Neural crest cell (in vitro differentiated cells): ENCODE results near the gene APCDD1L. TPM values are rescaled to one million over a fixed set of nuclear protein-coding genes. Genes with fewer than 3 reads are reported as not detected.
A peak's percentile ranks its signal among the peaks of the same experiment; 100 is the strongest.

Experiments
- DNase-seq: peaks from one replicate; pipeline ENCODE4 v3.0.0; 2021; ENCODE audit warnings: low read depth, mixed read lengths, low spot score
- H3K27ac Mint-ChIP-seq: one replicate; pipeline ENCODE4 v1.8.0; 2021; ENCODE audit warnings: mild to moderate bottlenecking, mixed read lengths; ENCODE audit not compliant: unreplicated experiment
- H3K27me3 Mint-ChIP-seq: 2 replicates; pipeline ENCODE4 v1.8.0; 2021; ENCODE audit warnings: low read depth, mild to moderate bottlenecking, mixed read lengths
- H3K36me3 Mint-ChIP-seq: 2 replicates; pipeline ENCODE4 v1.8.0; 2021; ENCODE audit warnings: low read depth, mild to moderate bottlenecking, mixed read lengths
- H3K4me1 Mint-ChIP-seq: 2 replicates; pipeline ENCODE4 v1.8.0; 2021; ENCODE audit warnings: mixed read lengths
- H3K4me3 Mint-ChIP-seq: one replicate; pipeline ENCODE4 v1.8.0; 2021; ENCODE audit warnings: mild to moderate bottlenecking, mixed read lengths
- H3K9me3 Mint-ChIP-seq: 2 replicates; pipeline ENCODE4 v1.8.0; 2021; ENCODE audit warnings: mixed read lengths
- long read RNA-seq: library from polyadenylated mRNA; unstranded; transcript quantifications from one replicate; pipeline ENCODE4 v2.0.0, GENCODE V29; 2020
- total RNA-seq: library from RNA; stranded (reverse); gene quantifications from 2 replicates; pipeline ENCODE4 v1.2.1, GENCODE V29; 2021
- TF ChIP-seq, protein P1 (sequence below): fragments of 200-600 bp; sonication (generic); conservative IDR thresholded peaks from 2 replicates; pipeline ENCODE4 v1.5.0; 2021; ENCODE audit warnings: antibody characterized with exemption, mild to moderate bottlenecking

Gene APCDD1L
- not detected in 2 replicates for total RNA-seq
- long read RNA-seq = 0 reads

DNA sequence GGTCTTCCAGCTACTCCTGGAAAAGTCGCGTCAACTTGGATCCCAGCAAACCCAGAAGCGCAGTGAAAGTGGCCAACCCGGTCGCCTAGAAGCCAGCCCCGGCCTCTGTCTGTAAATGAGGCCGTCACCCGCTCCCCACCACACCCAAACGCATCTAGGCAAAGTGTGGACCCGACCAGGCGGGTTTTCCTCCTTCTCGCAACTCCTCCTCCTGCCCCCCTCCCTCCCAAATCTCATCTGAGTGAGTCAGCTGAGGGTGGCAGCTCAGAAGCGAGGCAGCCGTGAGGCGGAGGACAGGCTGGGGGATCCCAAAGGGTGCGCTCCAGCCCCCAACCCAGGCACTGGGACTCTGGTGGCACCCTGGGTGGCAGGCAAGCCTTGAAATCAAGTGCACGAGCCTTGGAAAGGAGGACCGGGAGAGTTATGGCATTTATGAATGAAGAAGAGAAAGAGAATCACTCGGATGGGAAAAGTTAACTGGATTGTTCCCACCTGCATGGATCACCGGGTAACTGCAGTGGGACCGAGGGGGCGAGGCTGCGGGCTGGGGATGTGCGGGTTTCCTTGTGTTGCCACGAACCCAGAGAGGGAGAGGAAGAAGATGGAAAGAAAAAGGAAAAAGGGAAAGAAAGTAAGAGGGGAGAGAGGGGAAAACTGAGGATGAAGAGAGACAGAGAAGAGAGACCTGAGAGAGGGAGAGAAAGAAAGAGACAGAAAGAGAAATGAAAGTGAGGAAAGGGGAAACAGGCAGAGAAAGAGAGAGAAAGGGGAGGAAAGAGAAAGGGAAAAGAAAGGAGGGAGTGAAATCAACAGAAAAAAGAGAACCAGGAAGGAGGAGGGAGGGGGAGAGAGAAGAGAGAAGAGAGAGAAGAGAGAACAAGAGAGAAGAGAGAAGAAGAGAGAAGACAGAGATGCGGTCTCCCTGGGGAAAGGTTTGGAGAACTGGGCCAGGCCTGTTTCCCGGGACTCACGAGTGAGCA lies at the start of gene APCDD1L:
Gene APCDD1L (minus strand): TSS at position 167 of the 980 bp plus-strand sequence. CDS start 692 bp downstream, outside the sequence.
- TF ChIP-seq, protein P1, sequence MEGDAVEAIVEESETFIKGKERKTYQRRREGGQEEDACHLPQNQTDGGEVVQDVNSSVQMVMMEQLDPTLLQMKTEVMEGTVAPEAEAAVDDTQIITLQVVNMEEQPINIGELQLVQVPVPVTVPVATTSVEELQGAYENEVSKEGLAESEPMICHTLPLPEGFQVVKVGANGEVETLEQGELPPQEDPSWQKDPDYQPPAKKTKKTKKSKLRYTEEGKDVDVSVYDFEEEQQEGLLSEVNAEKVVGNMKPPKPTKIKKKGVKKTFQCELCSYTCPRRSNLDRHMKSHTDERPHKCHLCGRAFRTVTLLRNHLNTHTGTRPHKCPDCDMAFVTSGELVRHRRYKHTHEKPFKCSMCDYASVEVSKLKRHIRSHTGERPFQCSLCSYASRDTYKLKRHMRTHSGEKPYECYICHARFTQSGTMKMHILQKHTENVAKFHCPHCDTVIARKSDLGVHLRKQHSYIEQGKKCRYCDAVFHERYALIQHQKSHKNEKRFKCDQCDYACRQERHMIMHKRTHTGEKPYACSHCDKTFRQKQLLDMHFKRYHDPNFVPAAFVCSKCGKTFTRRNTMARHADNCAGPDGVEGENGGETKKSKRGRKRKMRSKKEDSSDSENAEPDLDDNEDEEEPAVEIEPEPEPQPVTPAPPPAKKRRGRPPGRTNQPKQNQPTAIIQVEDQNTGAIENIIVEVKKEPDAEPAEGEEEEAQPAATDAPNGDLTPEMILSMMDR = no peak
- no peaks in the 10 kb centered on the region for H3K4me1 Mint-ChIP-seq
- H3K9me3 Mint-ChIP-seq = no peaks in the 10 kb centered on the region
- no peak within 1 kb of the TSS for H3K27ac Mint-ChIP-seq
- H3K4me3 Mint-ChIP-seq = no peak within 1 kb of the TSS
- H3K27me3 Mint-ChIP-seq = peaks cover 87% of the 10 kb centered on the region
- peaks cover 3% of the 10 kb centered on the region for H3K36me3 Mint-ChIP-seq
- no peak for DNase-seq

DNA sequence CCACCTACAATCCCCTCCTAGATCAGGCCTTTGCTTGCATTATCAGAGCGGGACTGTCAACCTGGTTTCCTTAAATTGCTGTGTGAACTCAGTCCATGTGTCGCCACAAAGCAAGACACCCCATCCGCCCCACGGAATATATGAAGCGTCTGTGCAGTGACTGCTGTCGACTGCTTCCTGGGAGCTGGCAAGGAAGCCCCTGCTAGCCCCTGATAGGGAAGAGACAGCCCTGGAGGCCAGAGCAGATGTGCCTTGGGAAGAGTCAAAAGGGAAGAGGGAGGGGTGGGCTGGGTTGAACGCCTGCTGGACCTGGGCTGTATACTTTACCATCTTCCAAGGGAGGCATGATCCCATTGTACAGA lies 44.1 kb upstream of the APCDD1L start:
- TF ChIP-seq, protein P1 = no peak
- Mint-ChIP-seq H3K27me3 (peaks cover 4% of the 10 kb centered on the region), H3K4me3 (no peak overlapping the region), H3K9me3 (peaks cover 3% of the 10 kb centered on the region), H3K4me1 (no peaks in the 10 kb centered on the region), H3K36me3 (peaks cover under 1% of the 10 kb centered on the region), H3K27ac (no peak overlapping the region)
- no peak for DNase-seq

DNA sequence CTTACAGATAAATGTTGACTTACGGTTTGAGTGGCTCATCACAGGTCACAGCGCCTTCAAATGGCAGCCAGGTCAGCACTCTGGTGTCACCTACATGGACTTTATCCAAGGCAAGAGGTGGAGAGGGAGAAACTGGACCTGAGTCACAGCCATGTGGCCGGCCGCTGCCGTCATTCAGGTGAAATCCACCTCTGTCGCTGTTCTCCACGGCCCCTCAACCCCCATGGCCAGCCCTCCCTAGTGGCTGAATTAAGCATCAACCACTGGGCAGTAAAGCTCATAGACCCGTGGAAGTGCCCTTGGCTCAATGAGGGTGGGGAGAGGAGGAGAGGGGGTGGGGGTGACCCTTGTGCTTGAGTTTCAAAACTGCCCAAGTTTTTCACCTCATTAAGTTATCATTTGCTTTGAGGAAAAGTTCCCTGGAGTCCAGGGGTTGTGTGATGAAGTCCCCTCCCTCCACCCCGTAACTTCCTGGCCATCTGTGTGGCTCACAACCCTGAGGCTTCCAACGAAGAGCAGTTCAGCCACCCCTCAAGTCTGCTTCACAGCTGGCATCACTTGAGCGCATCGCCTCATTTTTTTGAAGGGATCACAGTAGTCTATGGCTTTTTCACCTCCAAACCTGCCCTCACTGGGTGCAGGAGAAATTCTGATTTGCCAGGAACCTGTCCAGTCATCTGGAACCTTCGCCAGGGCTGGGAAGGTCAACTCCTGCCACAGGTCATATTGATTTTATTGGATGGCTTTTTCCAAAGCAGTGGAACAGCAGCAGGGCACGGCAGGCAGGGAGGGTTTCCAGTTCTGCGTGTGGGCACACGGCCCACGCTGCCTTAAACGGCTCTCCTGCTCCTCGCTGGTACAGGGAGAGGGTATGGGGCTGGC lies 43.5 kb upstream of the APCDD1L start:
- no peak for DNase-seq
- Mint-ChIP-seq H3K27ac (no peak overlapping the region), H3K4me3 (no peak overlapping the region), H3K9me3 (peaks cover 2% of the 10 kb centered on the region), H3K4me1 (no peaks in the 10 kb centered on the region), H3K27me3 (peaks cover 4% of the 10 kb centered on the region), H3K36me3 (no peaks in the 10 kb centered on the region)
- TF ChIP-seq, protein P1 = no peak

DNA sequence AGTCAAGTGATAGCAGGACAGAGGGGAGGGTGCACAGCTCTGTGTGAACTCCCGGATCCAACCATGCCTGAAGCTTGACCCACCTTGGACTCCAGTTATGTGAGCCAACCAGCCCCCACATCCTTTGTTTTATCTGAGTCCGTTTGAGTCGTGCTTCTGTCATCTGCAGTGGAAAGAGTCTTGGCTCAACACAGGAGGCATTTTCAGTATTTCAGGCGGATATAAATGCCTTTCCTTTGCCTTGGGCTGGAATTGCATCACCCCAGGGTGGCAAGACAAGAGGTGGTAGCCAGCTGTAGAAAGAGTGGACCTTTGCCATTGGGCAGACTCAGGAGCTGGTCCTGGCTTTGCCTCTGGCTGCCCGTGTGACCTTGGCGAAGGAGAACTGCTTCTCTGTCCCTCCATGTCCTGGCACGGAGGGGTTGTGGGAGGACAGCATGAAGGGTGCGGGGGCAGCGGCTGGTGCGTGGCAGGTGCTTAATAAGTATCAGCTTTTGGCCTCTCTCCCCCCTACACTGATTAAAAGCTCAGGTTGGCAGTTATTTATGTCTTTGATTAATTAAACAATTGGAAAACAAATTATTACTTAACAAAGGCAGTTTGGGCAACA lies 42.6 kb upstream of the APCDD1L start:
- no peaks in the 10 kb centered on the region for H3K9me3 Mint-ChIP-seq
- peak overlapping the region; percentile 70 for H3K27ac Mint-ChIP-seq
- TF ChIP-seq, protein P1 = no peak
- no peak for DNase-seq
- no peaks in the 10 kb centered on the region for H3K4me1 Mint-ChIP-seq
- peaks cover 8% of the 10 kb centered on the region for H3K27me3 Mint-ChIP-seq
- no peaks in the 10 kb centered on the region for H3K36me3 Mint-ChIP-seq
- H3K4me3 Mint-ChIP-seq = no peak overlapping the region

DNA sequence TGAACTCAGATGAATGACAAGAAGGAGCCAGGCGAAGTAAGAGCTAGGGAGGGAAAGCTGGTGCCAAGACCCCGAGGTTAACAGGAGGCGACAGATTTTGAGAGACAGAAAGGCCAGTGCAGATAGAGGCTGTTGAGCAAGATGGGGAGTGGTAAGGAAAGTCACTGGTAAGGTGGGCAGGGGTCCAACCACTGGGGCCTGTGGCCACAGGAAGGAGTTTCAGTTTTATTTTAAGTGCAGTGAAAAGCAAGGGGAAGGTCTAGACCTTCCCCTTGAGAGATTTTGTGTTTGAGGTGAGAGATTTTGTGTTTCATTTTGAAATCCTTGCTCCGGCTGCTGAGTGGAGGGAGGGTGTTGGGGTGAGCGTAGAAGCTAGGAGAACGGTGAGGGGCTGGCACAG lies 41.8 kb upstream of the APCDD1L start:
- DNase-seq = no peak
- TF ChIP-seq, protein P1 = no peak
- peaks cover 8% of the 10 kb centered on the region for H3K27me3 Mint-ChIP-seq
- no peak overlapping the region for H3K27ac Mint-ChIP-seq
- H3K9me3 Mint-ChIP-seq = no peaks in the 10 kb centered on the region
- no peak overlapping the region for H3K4me3 Mint-ChIP-seq
- H3K4me1 Mint-ChIP-seq = no peaks in the 10 kb centered on the region
- no peaks in the 10 kb centered on the region for H3K36me3 Mint-ChIP-seq
